Measurements from ENCODE around the gene LANCL2.

GRCh38 chr7:55465691-55466090 is 100.6 kb downstream of the LANCL2 start:
- TF ChIP-seq CTCF (IDR thresholded peaks at IDR 0.05; ENCODE audit: borderline replicate concordance, extremely low read depth, low read length, poor library complexity, severe bottlenecking) = no peak
- TF ChIP-seq EZH2 (IDR thresholded peaks at IDR 0.05; ENCODE audit: borderline replicate concordance, low read depth, low read length, severe bottlenecking) = no peak

All from DND-41 (cell line).